Smooth muscle cell (in vitro differentiated cells): ENCODE data around the gene TLE4. TPM values are rescaled to one million over a fixed set of nuclear protein-coding genes. Genes with fewer than 3 reads are reported as not detected.

Experiments
- DNase-seq: peaks from one replicate; lab custom pipeline; 2025; ENCODE audit not compliant: unreplicated experiment; lab: John Stamatoyannopoulos, UW
- H2AFZ ChIP-seq: fragments of 200-600 bp; sonication (generic); 2 replicates; pipeline ENCODE4 v1.6.0; 2016; ENCODE audit warnings: antibody characterized with exemption, low read depth, mild to moderate bottlenecking
- H3F3A ChIP-seq: fragments of 200-600 bp; sonication (generic); 2 replicates; pipeline ENCODE4 v1.6.0; 2017; ENCODE audit warnings: antibody characterized with exemption, low read depth
- H3K27ac ChIP-seq: fragments of 200-600 bp; sonication (generic); 2 replicates; pipeline ENCODE4 v1.5.1; 2016; ENCODE audit warnings: low read depth, mild to moderate bottlenecking
- H3K27me3 ChIP-seq: fragments of 200-600 bp; sonication (generic); 2 replicates; pipeline ENCODE4 v1.6.1; 2016; ENCODE audit warnings: low read depth, mild to moderate bottlenecking
- H3K36me3 ChIP-seq: fragments of 200-600 bp; sonication (generic); 2 replicates; pipeline ENCODE4 v1.5.1; 2016; ENCODE audit warnings: low read depth
- H3K4me1 ChIP-seq: fragments of 200-600 bp; sonication (generic); 2 replicates; pipeline ENCODE4 v1.5.1; 2016; ENCODE audit warnings: low read depth
- H3K4me2 ChIP-seq: fragments of 200-600 bp; sonication (generic); 2 replicates; pipeline ENCODE4 v1.6.0; 2016; ENCODE audit warnings: mild to moderate bottlenecking
- H3K4me3 ChIP-seq: fragments of 200-600 bp; sonication (generic); 2 replicates; pipeline ENCODE4 v1.5.1; 2016; ENCODE audit warnings: mild to moderate bottlenecking
- H3K79me2 ChIP-seq: fragments of 200-600 bp; sonication (generic); 2 replicates; pipeline ENCODE4 v1.6.0; 2016; ENCODE audit warnings: low read depth, mild to moderate bottlenecking
- H3K9ac ChIP-seq: fragments of 200-600 bp; sonication (generic); 2 replicates; pipeline ENCODE4 v1.6.0; 2016; ENCODE audit warnings: low read depth
- H3K9me3 ChIP-seq: fragments of 200-600 bp; sonication (generic); replicated peaks from 2 replicates; pipeline ENCODE4 v1.5.1; 2016; ENCODE audit warnings: low read depth
- H4K20me1 ChIP-seq: fragments of 200-600 bp; sonication (generic); 2 replicates; pipeline ENCODE4 v1.6.0; 2016; ENCODE audit warnings: low read depth
- CTCF ChIP-seq: fragments of 200-600 bp; sonication (generic); IDR thresholded peaks from 2 replicates; pipeline ENCODE4 v1.5.1; 2017; ENCODE audit warnings: borderline replicate concordance, mild to moderate bottlenecking, antibody characterized with exemption; ENCODE audit not compliant: insufficient read depth, poor library complexity, severe bottlenecking
- WGBS: methylation state at CpG from one replicate; pipeline ENCODE4 v1.1.7; 2016; ENCODE audit warnings: low lambda C conversion rate; 5-methylcytosine and 5-hydroxymethylcytosine counted together
- polyA plus RNA-seq: library from polyadenylated mRNA; unstranded; fragments of >200 nt; fragmentation: Nextera tagmentation; extraction: Ambion mirVana; gene quantifications from 2 replicates; pipeline ENCODE4 v1.2.1, GENCODE V29; 2016
- total RNA-seq: library from RNA; depleted of rRNA; stranded (reverse); fragments of >200 nt; gene quantifications from 2 replicates; pipeline ENCODE4 v1.2.3, GENCODE V29; 2014

The TLE4 gene
- total and polyA plus RNA-seq, 2 experiments from 2014 or later, result 31.6 to 74.3 TPM

- H3K27me3 ChIP-seq, result no peaks in the 10 kb centered on the region
- no peaks in the 10 kb centered on the region for H4K20me1 ChIP-seq
- WGBS, result 71% methylated on average over 3 of the region's 3 CpGs
- H2AFZ ChIP-seq, result no peak overlapping the region
- no peaks in the 10 kb centered on the region for H3K79me2 ChIP-seq
- H3K4me1 ChIP-seq, result peaks cover 48% of the 10 kb centered on the region
- DNase-seq, result no peak
- H3K9me3 ChIP-seq, result no peaks in the 10 kb centered on the region
- TF ChIP-seq CTCF, result no peak
- no peak overlapping the region for H3K4me2 ChIP-seq
- no peaks in the 10 kb centered on the region for H3F3A ChIP-seq
- H3K36me3 ChIP-seq, result no peaks in the 10 kb centered on the region
- no peak overlapping the region for H3K9ac ChIP-seq
- H3K27ac ChIP-seq, result peak overlapping the region; percentile 80
- no peak overlapping the region for H3K4me3 ChIP-seq
Observed at GRCh38 chr9:79673614-79674013, 101.8 kb downstream of the TLE4 start.

GRCh38 chr9:79674052-79674777 lies 102.5 kb downstream of the TLE4 start:
- Histone ChIP-seq H3K4me1 (peaks cover 42% of the 10 kb centered on the region), H4K20me1 (no peaks in the 10 kb centered on the region), H3K4me3 (no peak overlapping the region), H3K36me3 (no peaks in the 10 kb centered on the region), H3K79me2 (no peaks in the 10 kb centered on the region), H3K9me3 (no peaks in the 10 kb centered on the region), H3K4me2 (no peak overlapping the region), H2AFZ (no peak overlapping the region), H3F3A (no peaks in the 10 kb centered on the region), H3K9ac (no peak overlapping the region), H3K27me3 (no peaks in the 10 kb centered on the region), H3K27ac (peak overlapping the region; percentile 80)
- 77% methylated on average over 7 of the region's 7 CpGs for WGBS
- DNase-seq, result no peak
- TF ChIP-seq CTCF, result no peak

- Histone ChIP-seq H3K4me2 (no peak overlapping the region), H3K27me3 (no peaks in the 10 kb centered on the region), H2AFZ (no peak overlapping the region)
Observed at GRCh38 chr9:79681576-79681975, 109.8 kb downstream of the TLE4 start.

More at GRCh38 chr9:79681576-79681975, 109.8 kb downstream of the TLE4 start:
- DNase-seq, result no peak
- no peaks in the 10 kb centered on the region for H3F3A ChIP-seq
- H3K27ac ChIP-seq, result peak overlapping the region; percentile 52
- no peaks in the 10 kb centered on the region for H3K79me2 ChIP-seq
- H4K20me1 ChIP-seq, result peaks cover 8% of the 10 kb centered on the region
- peaks cover 14% of the 10 kb centered on the region for H3K4me1 ChIP-seq
- no peak overlapping the region for H3K9ac ChIP-seq
- no peak overlapping the region for H3K4me3 ChIP-seq
- H3K9me3 ChIP-seq, result no peaks in the 10 kb centered on the region
- no peaks in the 10 kb centered on the region for H3K36me3 ChIP-seq
- no peak for TF ChIP-seq CTCF
